HEK293 (cell line): ENCODE data around the gene DOCK3.

Experiments
- KLF1 ChIP-seq: fragments of 450-650 bp; formaldehyde crosslinking; IDR thresholded peaks from 2 replicates; pipeline ENCODE4 v1.5.1; 2016; ENCODE audit warnings: missing biosample characterization, missing genetic modification characterization
- MZF1 ChIP-seq: fragments of 450-650 bp; formaldehyde crosslinking; IDR thresholded peaks from 2 replicates; pipeline ENCODE4 v1.5.1; 2017; ENCODE audit warnings: missing biosample characterization, missing genetic modification characterization, borderline replicate concordance
- SCRT2 ChIP-seq: fragments of 450-650 bp; formaldehyde crosslinking; IDR thresholded peaks from 2 replicates; pipeline ENCODE4 v1.5.1; 2016; ENCODE audit warnings: missing biosample characterization, missing genetic modification characterization
- ZBTB21 ChIP-seq: fragments of 450-650 bp; formaldehyde crosslinking; IDR thresholded peaks from 2 replicates; pipeline ENCODE4 v1.5.1; 2017; ENCODE audit warnings: missing biosample characterization, missing genetic modification characterization
- ZNF121 ChIP-seq: fragments of 450-650 bp; formaldehyde crosslinking; IDR thresholded peaks from 2 replicates; pipeline ENCODE4 v1.5.1; 2016; ENCODE audit warnings: missing biosample characterization, missing genetic modification characterization
- ZNF133 ChIP-seq: fragments of 450-650 bp; formaldehyde crosslinking; IDR thresholded peaks from 2 replicates; pipeline ENCODE4 v1.5.1; 2016; ENCODE audit warnings: missing biosample characterization, missing genetic modification characterization
- ZNF211 ChIP-seq: fragments of 450-650 bp; formaldehyde crosslinking; IDR thresholded peaks from 2 replicates; pipeline ENCODE4 v1.5.1; 2016; ENCODE audit warnings: low read depth, missing biosample characterization, missing genetic modification characterization
- ZNF223 ChIP-seq: fragments of 450-650 bp; formaldehyde crosslinking; IDR thresholded peaks from 2 replicates; pipeline ENCODE4 v1.5.1; 2016; ENCODE audit warnings: missing biosample characterization, missing genetic modification characterization
- ZNF544 ChIP-seq: fragments of 450-650 bp; formaldehyde crosslinking; IDR thresholded peaks from 2 replicates; pipeline ENCODE4 v1.5.0; 2017; ENCODE audit warnings: missing biosample characterization, missing genetic modification characterization
- ZNF548 ChIP-seq: fragments of 450-650 bp; formaldehyde crosslinking; IDR thresholded peaks from 2 replicates; pipeline ENCODE4 v1.5.1; 2016; ENCODE audit warnings: missing biosample characterization, missing genetic modification characterization
- ZNF600 ChIP-seq: fragments of 450-650 bp; formaldehyde crosslinking; IDR thresholded peaks from 2 replicates; pipeline ENCODE4 v1.5.1; 2016; ENCODE audit warnings: missing biosample characterization, missing genetic modification characterization
- ZNF747 ChIP-seq: fragments of 450-650 bp; formaldehyde crosslinking; IDR thresholded peaks from 2 replicates; pipeline ENCODE4 v1.5.1; 2016; ENCODE audit warnings: missing biosample characterization, missing genetic modification characterization
- ZNF768 ChIP-seq: fragments of 450-650 bp; formaldehyde crosslinking; IDR thresholded peaks from 2 replicates; pipeline ENCODE4 v1.5.1; 2018; ENCODE audit warnings: missing biosample characterization, mild to moderate bottlenecking, missing genetic modification characterization
- ZXDB ChIP-seq: fragments of 450-650 bp; formaldehyde crosslinking; IDR thresholded peaks from 2 replicates; pipeline ENCODE4 v1.5.1; 2016; ENCODE audit warnings: missing biosample characterization, missing genetic modification characterization
- TF ChIP-seq, protein P1 (sequence below): fragments of 450-650 bp; formaldehyde crosslinking; IDR thresholded peaks from 2 replicates; pipeline ENCODE4 v1.5.1; 2017; ENCODE audit warnings: missing biosample characterization, missing genetic modification characterization
- TF ChIP-seq, protein P2 (sequence below): fragments of 450-650 bp; IDR thresholded peaks from 2 replicates; pipeline ENCODE4 v1.5.1; 2018; ENCODE audit warnings: missing biosample characterization, mild to moderate bottlenecking, missing genetic modification characterization
- TF ChIP-seq, protein P3 (sequence below): fragments of 450-650 bp; formaldehyde crosslinking; IDR thresholded peaks from 2 replicates; pipeline ENCODE4 v1.5.1; 2016; ENCODE audit warnings: missing biosample characterization, missing genetic modification characterization
- TF ChIP-seq, protein P4 (sequence below): fragments of 450-650 bp; formaldehyde crosslinking; IDR thresholded peaks from 2 replicates; pipeline ENCODE4 v1.5.1; 2016; ENCODE audit warnings: missing biosample characterization, missing genetic modification characterization
- TF ChIP-seq, protein P5 (sequence below): fragments of 450-650 bp; formaldehyde crosslinking; conservative IDR thresholded peaks from 2 replicates; pipeline ENCODE4 v1.5.1; 2016; ENCODE audit warnings: low read depth, missing biosample characterization, missing genetic modification characterization
- TF ChIP-seq, protein P6 (sequence below): fragments of 450-650 bp; formaldehyde crosslinking; IDR thresholded peaks from 2 replicates; pipeline ENCODE4 v1.5.1; 2017; ENCODE audit warnings: missing biosample characterization, mild to moderate bottlenecking, missing genetic modification characterization, moderate library complexity
- TF ChIP-seq, protein P7 (sequence below): fragments of 450-650 bp; formaldehyde crosslinking; IDR thresholded peaks from 2 replicates; pipeline ENCODE4 v1.5.1; 2016; ENCODE audit warnings: missing biosample characterization, missing genetic modification characterization
- TF ChIP-seq, protein P8 (sequence below): fragments of 450-650 bp; formaldehyde crosslinking; IDR thresholded peaks from 2 replicates; pipeline ENCODE4 v1.5.1; 2016; ENCODE audit warnings: missing biosample characterization, missing genetic modification characterization

The DOCK3 gene

DNA sequence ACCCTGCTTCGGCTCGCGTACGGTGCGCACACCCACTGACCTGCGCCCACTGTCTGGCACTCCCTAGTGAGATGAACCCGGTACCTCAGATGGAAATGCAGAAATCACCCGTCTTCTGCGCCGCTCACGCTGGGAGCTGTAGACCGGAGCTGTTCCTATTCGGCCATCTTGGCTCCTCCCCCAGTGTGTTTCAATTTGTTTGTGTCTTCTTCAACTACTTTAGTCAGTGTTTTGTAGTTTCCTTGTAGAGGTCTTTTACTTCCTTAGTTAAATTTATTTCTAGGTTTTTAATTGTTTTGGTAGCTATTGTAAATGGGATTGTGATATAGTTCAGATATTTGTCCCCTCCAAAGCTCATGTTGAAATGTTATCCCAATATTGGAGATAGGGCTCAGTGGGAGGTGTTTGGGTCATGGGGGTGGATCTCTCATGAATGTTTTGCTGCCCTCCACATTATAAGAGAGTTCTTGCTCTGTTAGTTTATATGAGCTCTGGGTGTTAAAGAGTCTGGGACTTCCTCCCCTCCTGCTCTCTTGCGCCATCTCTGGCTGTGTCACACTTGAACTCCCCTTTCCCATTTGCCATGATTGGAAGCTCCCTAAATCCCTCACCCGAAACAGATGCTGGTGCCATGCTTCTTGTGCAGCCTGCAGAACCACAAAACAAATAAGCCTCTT lies 304.4 kb downstream of the DOCK3 start (continued):
- TF ChIP-seq, protein P1, sequence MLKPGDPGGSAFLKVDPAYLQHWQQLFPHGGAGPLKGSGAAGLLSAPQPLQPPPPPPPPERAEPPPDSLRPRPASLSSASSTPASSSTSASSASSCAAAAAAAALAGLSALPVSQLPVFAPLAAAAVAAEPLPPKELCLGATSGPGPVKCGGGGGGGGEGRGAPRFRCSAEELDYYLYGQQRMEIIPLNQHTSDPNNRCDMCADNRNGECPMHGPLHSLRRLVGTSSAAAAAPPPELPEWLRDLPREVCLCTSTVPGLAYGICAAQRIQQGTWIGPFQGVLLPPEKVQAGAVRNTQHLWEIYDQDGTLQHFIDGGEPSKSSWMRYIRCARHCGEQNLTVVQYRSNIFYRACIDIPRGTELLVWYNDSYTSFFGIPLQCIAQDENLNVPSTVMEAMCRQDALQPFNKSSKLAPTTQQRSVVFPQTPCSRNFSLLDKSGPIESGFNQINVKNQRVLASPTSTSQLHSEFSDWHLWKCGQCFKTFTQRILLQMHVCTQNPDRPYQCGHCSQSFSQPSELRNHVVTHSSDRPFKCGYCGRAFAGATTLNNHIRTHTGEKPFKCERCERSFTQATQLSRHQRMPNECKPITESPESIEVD (tag by site-specific recombination) = no peak
- TF ChIP-seq ZNF133 = no peak
- TF ChIP-seq, protein P2, sequence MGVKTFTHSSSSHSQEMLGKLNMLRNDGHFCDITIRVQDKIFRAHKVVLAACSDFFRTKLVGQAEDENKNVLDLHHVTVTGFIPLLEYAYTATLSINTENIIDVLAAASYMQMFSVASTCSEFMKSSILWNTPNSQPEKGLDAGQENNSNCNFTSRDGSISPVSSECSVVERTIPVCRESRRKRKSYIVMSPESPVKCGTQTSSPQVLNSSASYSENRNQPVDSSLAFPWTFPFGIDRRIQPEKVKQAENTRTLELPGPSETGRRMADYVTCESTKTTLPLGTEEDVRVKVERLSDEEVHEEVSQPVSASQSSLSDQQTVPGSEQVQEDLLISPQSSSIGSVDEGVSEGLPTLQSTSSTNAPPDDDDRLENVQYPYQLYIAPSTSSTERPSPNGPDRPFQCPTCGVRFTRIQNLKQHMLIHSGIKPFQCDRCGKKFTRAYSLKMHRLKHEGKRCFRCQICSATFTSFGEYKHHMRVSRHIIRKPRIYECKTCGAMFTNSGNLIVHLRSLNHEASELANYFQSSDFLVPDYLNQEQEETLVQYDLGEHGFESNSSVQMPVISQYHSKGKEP (tag by site-specific recombination) = no peak
- TF ChIP-seq, protein P3, sequence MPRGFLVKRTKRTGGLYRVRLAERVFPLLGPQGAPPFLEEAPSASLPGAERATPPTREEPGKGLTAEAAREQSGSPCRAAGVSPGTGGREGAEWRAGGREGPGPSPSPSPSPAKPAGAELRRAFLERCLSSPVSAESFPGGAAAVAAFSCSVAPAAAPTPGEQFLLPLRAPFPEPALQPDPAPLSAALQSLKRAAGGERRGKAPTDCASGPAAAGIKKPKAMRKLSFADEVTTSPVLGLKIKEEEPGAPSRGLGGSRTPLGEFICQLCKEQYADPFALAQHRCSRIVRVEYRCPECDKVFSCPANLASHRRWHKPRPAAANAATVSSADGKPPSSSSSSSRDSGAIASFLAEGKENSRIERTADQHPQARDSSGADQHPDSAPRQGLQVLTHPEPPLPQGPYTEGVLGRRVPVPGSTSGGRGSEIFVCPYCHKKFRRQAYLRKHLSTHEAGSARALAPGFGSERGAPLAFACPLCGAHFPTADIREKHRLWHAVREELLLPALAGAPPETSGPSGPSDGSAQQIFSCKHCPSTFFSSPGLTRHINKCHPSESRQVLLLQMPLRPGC (tag by site-specific recombination) = no peak
- peak; percentile 96 for TF ChIP-seq MZF1 (tag by site-specific recombination)
- no peak for TF ChIP-seq ZNF544 (tag by site-specific recombination)
- TF ChIP-seq SCRT2 = no peak
- TF ChIP-seq ZNF600 (tag by site-specific recombination) = no peak
- TF ChIP-seq KLF1 (tag by site-specific recombination) = no peak
- TF ChIP-seq ZNF768 (tag by site-specific recombination) = no peak
- no peak for TF ChIP-seq ZNF121 (tag by site-specific recombination)
- no peak for TF ChIP-seq ZNF223 (tag by site-specific recombination)
- TF ChIP-seq, protein P4, sequence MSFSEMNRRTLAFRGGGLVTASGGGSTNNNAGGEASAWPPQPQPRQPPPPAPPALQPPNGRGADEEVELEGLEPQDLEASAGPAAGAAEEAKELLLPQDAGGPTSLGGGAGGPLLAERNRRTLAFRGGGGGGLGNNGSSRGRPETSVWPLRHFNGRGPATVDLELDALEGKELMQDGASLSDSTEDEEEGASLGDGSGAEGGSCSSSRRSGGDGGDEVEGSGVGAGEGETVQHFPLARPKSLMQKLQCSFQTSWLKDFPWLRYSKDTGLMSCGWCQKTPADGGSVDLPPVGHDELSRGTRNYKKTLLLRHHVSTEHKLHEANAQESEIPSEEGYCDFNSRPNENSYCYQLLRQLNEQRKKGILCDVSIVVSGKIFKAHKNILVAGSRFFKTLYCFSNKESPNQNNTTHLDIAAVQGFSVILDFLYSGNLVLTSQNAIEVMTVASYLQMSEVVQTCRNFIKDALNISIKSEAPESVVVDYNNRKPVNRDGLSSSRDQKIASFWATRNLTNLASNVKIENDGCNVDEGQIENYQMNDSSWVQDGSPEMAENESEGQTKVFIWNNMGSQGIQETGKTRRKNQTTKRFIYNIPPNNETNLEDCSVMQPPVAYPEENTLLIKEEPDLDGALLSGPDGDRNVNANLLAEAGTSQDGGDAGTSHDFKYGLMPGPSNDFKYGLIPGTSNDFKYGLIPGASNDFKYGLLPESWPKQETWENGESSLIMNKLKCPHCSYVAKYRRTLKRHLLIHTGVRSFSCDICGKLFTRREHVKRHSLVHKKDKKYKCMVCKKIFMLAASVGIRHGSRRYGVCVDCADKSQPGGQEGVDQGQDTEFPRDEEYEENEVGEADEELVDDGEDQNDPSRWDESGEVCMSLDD (tag by site-specific recombination) = no peak
- no peak for TF ChIP-seq ZNF548 (tag by site-specific recombination)
- no peak for TF ChIP-seq ZNF747 (tag by site-specific recombination)
- TF ChIP-seq ZBTB21 = no peak
- TF ChIP-seq ZXDB = no peak
- TF ChIP-seq, protein P5, sequence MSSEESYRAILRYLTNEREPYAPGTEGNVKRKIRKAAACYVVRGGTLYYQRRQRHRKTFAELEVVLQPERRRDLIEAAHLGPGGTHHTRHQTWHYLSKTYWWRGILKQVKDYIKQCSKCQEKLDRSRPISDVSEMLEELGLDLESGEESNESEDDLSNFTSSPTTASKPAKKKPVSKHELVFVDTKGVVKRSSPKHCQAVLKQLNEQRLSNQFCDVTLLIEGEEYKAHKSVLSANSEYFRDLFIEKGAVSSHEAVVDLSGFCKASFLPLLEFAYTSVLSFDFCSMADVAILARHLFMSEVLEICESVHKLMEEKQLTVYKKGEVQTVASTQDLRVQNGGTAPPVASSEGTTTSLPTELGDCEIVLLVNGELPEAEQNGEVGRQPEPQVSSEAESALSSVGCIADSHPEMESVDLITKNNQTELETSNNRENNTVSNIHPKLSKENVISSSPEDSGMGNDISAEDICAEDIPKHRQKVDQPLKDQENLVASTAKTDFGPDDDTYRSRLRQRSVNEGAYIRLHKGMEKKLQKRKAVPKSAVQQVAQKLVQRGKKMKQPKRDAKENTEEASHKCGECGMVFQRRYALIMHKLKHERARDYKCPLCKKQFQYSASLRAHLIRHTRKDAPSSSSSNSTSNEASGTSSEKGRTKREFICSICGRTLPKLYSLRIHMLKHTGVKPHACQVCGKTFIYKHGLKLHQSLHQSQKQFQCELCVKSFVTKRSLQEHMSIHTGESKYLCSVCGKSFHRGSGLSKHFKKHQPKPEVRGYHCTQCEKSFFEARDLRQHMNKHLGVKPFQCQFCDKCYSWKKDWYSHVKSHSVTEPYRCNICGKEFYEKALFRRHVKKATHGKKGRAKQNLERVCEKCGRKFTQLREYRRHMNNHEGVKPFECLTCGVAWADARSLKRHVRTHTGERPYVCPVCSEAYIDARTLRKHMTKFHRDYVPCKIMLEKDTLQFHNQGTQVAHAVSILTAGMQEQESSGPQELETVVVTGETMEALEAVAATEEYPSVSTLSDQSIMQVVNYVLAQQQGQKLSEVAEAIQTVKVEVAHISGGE (tag by site-specific recombination) = 0 out of 2 replicates have a peak, but pooled peaks have one; percentile 23
- TF ChIP-seq, protein P6, sequence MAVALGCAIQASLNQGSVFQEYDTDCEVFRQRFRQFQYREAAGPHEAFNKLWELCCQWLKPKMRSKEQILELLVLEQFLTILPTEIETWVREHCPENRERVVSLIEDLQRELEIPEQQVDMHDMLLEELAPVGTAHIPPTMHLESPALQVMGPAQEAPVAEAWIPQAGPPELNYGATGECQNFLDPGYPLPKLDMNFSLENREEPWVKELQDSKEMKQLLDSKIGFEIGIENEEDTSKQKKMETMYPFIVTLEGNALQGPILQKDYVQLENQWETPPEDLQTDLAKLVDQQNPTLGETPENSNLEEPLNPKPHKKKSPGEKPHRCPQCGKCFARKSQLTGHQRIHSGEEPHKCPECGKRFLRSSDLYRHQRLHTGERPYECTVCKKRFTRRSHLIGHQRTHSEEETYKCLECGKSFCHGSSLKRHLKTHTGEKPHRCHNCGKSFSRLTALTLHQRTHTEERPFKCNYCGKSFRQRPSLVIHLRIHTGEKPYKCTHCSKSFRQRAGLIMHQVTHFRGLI (tag by site-specific recombination) = no peak
- no peak for TF ChIP-seq ZNF211 (tag by site-specific recombination)
- TF ChIP-seq, protein P7, sequence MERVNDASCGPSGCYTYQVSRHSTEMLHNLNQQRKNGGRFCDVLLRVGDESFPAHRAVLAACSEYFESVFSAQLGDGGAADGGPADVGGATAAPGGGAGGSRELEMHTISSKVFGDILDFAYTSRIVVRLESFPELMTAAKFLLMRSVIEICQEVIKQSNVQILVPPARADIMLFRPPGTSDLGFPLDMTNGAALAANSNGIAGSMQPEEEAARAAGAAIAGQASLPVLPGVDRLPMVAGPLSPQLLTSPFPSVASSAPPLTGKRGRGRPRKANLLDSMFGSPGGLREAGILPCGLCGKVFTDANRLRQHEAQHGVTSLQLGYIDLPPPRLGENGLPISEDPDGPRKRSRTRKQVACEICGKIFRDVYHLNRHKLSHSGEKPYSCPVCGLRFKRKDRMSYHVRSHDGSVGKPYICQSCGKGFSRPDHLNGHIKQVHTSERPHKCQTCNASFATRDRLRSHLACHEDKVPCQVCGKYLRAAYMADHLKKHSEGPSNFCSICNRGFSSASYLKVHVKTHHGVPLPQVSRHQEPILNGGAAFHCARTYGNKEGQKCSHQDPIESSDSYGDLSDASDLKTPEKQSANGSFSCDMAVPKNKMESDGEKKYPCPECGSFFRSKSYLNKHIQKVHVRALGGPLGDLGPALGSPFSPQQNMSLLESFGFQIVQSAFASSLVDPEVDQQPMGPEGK (tag by site-specific recombination) = no peak
- TF ChIP-seq, protein P8, sequence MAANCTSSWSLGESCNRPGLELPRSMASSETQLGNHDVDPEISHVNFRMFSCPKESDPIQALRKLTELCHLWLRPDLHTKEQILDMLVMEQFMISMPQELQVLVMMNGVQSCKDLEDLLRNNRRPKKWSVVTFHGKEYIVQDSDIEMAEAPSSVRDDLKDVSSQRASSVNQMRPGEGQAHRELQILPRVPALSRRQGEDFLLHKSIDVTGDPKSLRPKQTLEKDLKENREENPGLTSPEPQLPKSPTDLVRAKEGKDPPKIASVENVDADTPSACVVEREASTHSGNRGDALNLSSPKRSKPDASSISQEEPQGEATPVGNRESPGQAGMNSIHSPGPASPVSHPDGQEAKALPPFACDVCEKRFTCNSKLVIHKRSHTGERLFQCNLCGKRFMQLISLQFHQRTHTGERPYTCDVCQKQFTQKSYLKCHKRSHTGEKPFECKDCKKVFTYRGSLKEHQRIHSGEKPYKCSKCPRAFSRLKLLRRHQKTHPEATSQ (tag by site-specific recombination) = no peak
